Measurements from ENCODE around the gene MYO9A. TPM values are rescaled to one million over a fixed set of nuclear protein-coding genes. Genes with fewer than 3 reads are reported as not detected.

MYO9A gene
- total RNA-seq, 1 experiment from 2014 or later = 23.0 TPM

- Histone ChIP-seq H3K9me2 (ENCODE audit: insufficient read depth) (no peaks in the 10 kb centered on the region), H3K36me3 (ENCODE audit: control insufficient read depth in 1 of 2, insufficient read depth in 2 of 2, low read length in 2 of 2) (no peaks in the 10 kb centered on the region), H3K27ac (ENCODE audit: low read depth, low read length) (no peak overlapping the region), H3K9ac (ENCODE audit: low read length) (no peak overlapping the region), H3K9me3 (ENCODE audit: control insufficient read depth in 1 of 2, insufficient read depth in 1 of 2, low read depth in 1 of 2, low read length in 2 of 2) (no peaks in the 10 kb centered on the region), H3K27me3 (ENCODE audit: insufficient read depth, low read length) (no peaks in the 10 kb centered on the region), H4K20me1 (ENCODE audit: insufficient read depth) (no peaks in the 10 kb centered on the region), H3K79me2 (ENCODE audit: insufficient read depth, low read length) (no peaks in the 10 kb centered on the region), H3K4me2 (ENCODE audit: low read length) (no peak overlapping the region), H3K4me3 (replicated peaks in 1 of 2; ENCODE audit: low read depth in 1 of 2, low read length in 2 of 2) (no peak overlapping the region), H3K4me1 (ENCODE audit: control insufficient read depth in 1 of 2, insufficient read depth in 2 of 2, low read length in 2 of 2) (no peaks in the 10 kb centered on the region), H2AFZ (ENCODE audit: low read depth, low read length, poor library complexity, severe bottlenecking) (no peak overlapping the region)
- ChIA-PET POLR2A (no interaction called here), CTCF (no interaction called here), RAD21 (ENCODE audit: low non-redundant PET in 1 of 2, low total read pairs in 2 of 2, uncharacterized antibody in 2 of 2, unreplicated experiment in 2 of 2) (no interaction called here)
- intact Hi-C loops (cut with micrococcal nuclease) = no loop called here
- no TSS peak for BruUV-seq (replicated peaks)
- ATAC-seq = no peak
- TF ChIP-seq ATF3 (IDR thresholded peaks at IDR 0.05) = no peak
- no peak for DNase-seq (ENCODE audit: low read depth, low spot score)
Measured at GRCh38 chr15:72044956-72045355, 73.0 kb downstream of the MYO9A start.

DNA sequence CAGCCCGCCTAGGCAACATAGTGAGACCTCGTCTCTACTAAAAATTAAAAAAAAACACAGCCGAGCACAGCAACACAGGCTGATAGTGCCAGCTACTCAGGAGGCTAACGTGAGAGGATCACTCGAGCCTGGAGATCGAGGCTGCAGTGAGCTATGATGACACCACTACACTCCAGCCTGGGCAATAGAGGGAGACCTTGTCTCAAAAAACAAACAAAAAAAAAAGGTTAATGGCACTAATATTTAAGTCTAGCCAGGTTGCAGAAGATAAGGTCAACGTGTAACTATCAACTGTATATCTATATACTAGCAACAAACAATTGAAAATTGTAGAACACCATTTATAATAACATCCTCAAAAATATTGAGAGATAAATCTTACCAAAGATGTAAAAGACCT, 75.1 kb downstream of the MYO9A start:
- Histone ChIP-seq H3K4me2 (ENCODE audit: low read length) (no peak overlapping the region), H3K9me2 (ENCODE audit: insufficient read depth) (no peaks in the 10 kb centered on the region), H3K4me3 (replicated peaks in 1 of 2; ENCODE audit: low read depth in 1 of 2, low read length in 2 of 2) (no peak overlapping the region), H4K20me1 (ENCODE audit: insufficient read depth) (no peaks in the 10 kb centered on the region), H2AFZ (ENCODE audit: low read depth, low read length, poor library complexity, severe bottlenecking) (no peak overlapping the region), H3K9me3 (ENCODE audit: control insufficient read depth in 1 of 2, insufficient read depth in 1 of 2, low read depth in 1 of 2, low read length in 2 of 2) (no peaks in the 10 kb centered on the region), H3K4me1 (ENCODE audit: control insufficient read depth in 1 of 2, insufficient read depth in 2 of 2, low read length in 2 of 2) (no peaks in the 10 kb centered on the region), H3K27me3 (ENCODE audit: insufficient read depth, low read length) (no peaks in the 10 kb centered on the region), H3K27ac (ENCODE audit: low read depth, low read length) (no peak overlapping the region), H3K36me3 (ENCODE audit: control insufficient read depth in 1 of 2, insufficient read depth in 2 of 2, low read length in 2 of 2) (no peaks in the 10 kb centered on the region), H3K9ac (ENCODE audit: low read length) (no peak overlapping the region), H3K79me2 (ENCODE audit: insufficient read depth, low read length) (no peaks in the 10 kb centered on the region)
- ChIA-PET RAD21 (ENCODE audit: low non-redundant PET in 1 of 2, low total read pairs in 2 of 2, uncharacterized antibody in 2 of 2, unreplicated experiment in 2 of 2) (no interaction called here), CTCF (interaction anchor here (1.0 kb wide), 1 partner anchor 32 kb away, joined by 3 read pairs; no protein-coding TSS in a partner anchor), POLR2A (no interaction called here)
- intact Hi-C loops (cut with micrococcal nuclease) = no loop called here
- DNase-seq (ENCODE audit: low read depth, low spot score) (no peak), ATAC-seq (no peak)
- BruUV-seq (replicated peaks) = no TSS peak
- 0 out of 2 replicates have a peak, but pooled peaks have one; percentile 6 for TF ChIP-seq RAD21 (IDR thresholded peaks at IDR 0.05; ENCODE audit: low read depth)
- no peak for TF ChIP-seq POLR2A (IDR thresholded peaks at IDR 0.05; ENCODE audit: borderline replicate concordance, extremely low read depth, insufficient read depth, insufficient read length)
- no peak for TF ChIP-seq EZH2phosphoT487 (IDR thresholded peaks at IDR 0.05; ENCODE audit: borderline replicate concordance)
- TF ChIP-seq JUND (IDR thresholded peaks at IDR 0.05) = no peak
